HG03025 (cell line): ENCODE data around the gene SIRPD.
"Not testable (repeated sequence)": the region's sequence is repeated elsewhere in the genome, so short reads cannot be mapped to it uniquely, and the experiment has no call there.

ENCODE experiments used
- ATAC-seq: cut with Tn5 transposase; IDR thresholded peaks from one replicate; pipeline ENCODE4 v1.9.1; 2021; ENCODE audit warnings: mild to moderate bottlenecking, moderate library complexity; ENCODE audit not compliant: unreplicated experiment, low FRiP score

The SIRPD gene

DNA sequence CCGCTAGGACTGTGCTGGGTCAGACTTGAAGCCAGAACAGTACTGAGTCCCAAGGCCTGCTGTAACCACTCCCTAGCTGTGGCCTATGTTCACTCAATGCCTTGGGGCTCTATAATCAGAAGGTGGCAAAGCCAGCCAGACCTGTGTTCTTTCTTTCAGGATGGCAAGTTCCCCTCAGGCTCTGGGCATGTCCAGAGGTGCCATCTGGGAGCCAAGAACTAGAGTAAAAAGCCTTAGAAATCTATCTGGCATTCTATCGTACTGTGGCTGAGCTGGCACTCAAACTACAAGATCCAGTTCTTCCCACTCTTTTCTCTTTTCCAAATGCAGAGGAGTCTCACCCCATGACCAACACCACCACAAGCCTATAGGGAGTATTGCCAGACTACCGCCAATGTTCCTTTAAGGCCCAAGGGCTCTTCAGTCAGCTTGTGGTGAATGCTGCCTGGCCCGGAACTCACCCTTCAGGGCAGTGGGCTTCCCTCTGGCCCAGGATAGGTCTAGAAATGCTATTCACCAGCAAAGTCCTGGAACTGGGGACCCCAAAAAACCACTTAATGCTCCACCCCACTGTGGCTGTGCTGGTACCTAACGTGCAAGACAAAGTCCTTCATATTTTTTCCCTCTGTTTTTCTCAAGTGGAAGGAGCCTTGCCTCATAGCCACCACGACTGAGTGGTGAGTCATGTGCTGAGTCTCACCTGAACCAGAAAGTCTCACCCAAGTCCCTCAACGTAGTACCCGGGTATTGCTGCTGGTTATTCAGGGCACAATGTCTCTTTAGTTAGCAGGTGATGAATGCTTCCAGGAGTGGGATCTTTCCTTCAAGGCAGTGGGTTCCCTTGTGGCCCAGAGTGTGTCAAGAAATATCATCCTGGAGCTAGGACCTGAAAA, 57.7 kb downstream of the SIRPD start:
- no peak for ATAC-seq

- ATAC-seq: not testable (repeated sequence)
These were observed 60.1 kb downstream of the SIRPD start for GRCh38 chr20:1497371-1497770.

DNA sequence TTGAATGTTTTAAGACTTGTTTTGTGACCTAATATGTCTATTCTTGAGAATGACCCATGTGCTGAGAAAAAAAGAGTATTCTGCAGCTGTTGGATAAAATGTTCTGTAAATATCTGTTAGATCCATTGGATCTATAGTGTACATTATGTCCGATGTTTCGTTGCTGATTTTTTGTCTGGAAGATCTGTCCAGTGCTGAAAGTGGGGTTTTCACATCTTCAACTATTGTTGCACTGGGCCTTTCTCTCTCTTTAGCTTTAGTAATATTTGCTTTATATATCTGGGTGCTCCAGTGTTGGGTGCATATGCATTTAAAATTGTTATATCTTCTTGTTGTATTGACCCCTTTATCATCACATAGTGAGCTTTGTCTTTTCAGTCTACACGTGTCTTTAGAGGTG, 60.6 kb downstream of the SIRPD start:
- ATAC-seq: no peak

DNA sequence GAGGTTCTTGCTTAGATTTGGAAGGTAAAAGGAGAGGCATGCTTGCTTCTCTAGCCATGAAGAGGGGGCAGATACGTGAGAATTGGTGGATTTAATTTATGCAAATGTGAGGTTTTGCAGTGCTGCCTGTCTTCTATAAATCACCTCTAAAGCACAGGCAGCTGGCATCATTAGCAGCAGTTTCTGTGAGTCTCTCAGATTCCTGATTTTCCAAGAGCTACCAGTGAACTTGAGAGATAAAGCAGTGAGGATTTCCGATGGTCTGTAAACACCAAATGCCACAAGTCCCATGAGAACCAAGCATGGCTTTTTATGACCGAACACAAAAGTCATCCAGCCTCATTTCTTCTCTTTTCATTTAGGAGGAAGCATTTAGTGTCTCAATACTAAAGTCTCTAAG, 63.1 kb downstream of the SIRPD start:
- ATAC-seq: no peak

DNA sequence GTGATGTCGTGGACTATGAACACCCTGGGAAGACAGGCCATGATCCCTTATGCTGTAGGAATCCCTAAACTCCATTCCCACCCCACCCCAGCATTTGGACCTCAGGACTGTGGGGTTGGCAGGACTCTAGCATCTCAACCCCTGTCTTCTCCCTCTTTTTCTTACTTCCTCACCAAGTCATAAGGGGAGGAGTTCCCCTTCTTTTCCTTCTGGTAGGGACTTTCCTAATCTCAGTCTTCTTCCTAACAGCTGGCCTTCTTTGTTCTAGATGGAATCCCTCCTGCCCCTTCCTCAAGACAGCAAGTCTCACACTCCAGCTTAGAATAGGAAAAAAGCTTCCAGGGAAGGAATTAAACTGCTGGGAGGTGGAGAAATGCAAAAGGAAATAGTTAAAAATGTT, 64.0 kb downstream of the SIRPD start:
- ATAC-seq: no peak

DNA sequence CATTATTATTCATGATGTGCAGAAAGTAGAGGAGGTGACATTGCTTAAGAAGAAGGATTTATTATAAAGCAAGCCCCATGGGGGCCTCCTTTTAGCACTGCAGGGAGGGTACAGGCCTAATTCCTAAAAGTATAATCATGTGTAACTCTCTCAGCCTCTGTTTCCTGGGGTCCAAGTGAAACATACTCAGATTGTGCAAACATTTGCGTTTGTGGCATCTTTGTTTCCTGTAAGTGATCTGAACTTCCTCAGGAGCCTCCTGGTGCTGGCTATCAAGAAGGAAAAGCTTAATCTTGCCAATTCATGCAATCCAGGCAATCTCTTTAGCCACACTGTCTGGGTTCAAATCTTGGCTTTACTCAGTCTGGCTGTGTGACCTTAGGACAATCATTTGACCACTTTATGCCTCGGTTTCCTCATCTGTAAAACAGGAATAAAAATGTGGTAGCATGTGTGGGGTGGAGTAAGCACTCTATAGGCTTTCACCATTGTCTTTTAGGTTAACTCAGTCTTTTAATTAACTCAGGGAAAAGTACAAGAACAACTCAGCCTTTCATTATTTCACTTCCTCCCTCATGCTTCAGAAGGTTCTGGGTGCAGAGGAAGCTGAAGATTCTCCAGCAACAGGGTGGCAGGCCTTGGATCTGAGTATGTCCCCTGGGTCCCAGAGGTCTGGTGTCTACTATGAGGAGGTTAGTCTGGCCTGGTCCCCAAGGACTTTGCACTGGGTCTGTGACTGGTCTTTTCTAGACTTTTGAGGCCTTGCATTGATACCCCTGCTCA, 65.5 kb downstream of the SIRPD start:
- no peak for ATAC-seq

GRCh38 chr20:1491281-1491840, 66.1 kb downstream of the SIRPD start, which contains the start of gene SIRPB2:
Gene SIRPB2 (minus strand): TSS chr20:1491420. CDS start chr20:1491359, 61 bp downstream.
- ATAC-seq: no peak

GRCh38 chr20:1490643-1491195, 66.8 kb downstream of the SIRPD start:
- ATAC-seq: no peak

DNA sequence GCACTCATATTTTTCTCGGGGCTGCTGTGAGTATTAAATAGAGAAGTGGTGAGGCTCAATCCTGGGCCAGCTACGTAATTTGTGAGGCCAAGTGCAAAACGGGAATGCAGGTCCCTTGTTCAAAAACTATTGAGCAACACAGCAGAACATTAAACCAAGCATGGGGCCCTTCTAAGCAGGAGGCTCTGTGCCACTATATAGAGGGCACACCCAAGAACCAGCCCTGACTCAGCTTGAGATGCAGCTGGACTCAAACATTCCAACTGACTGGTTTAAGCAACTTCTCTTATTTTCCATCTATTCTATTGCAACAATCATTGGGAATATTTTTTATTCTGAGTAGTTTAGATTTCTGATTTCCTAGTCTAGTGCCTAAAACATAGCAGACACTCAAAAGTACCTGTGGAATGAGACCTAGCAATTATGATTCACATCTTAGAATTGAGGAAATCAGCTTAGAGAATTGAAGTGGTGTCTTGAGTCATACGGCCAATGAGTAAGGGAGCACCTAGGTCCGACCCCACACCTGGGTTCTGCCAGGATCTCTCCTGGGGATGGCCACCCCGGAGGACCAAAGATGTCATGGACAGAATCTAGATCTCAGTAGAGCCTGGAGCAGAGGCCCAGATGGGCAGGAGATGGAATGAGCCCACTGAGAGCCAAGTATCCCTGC, 67.6 kb downstream of the SIRPD start:
- ATAC-seq: no peak

DNA sequence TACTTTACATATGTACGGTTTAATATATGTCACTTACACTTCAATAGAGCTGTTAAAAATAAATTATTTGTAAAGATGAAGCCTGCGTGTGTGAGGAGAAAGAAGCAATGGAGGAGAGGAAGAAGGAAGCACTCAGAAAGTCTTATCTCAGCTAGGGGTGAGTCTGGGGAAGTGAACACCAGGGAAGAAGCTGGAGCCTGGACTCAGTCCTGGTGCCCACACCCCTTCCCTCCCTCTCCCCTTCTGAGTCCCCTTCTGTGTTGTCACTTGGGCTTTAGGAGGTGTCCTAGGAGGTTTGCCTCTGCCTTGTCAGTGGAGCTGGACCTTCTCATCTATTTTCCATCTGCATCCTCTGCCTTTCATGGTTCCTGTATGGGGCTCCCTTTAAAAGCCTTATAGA, 68.2 kb downstream of the SIRPD start:
- ATAC-seq: no peak

GRCh38 chr20:1486566-1486965, 70.9 kb downstream of the SIRPD start:
- ATAC-seq: no peak

DNA sequence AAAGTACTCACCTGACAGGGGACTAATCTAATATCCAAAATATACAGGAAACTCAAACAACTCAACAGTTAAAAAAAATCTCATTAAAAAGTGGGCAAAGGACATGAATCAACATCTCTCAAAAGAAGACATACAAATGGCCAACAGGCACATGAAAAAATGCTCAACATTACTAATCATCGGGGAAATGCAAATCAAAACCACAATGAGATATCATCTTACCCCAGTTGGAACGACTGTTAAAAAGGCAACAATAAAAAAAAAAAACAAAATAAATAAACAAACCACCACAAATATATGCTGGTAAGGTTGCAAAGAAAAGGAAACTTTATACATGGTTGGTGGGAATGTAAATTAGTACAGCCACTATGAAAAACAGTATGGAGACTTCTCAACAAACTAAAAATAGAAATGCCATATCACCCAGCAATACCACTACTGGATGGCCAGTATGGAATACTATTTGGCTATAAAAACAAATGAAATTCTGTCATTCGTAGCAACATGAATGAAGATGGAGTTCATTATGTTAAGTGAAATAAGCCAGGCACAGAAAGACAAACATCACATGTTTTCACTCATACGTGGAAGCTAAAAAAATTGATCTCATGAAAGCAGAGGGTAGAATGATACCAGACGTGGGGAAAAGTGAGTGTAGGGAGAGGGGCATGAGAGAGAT, 72.9 kb downstream of the SIRPD start:
- no peak for ATAC-seq
